Stimulated activated naive CD8-positive, alpha-beta T cell treated with anti-CD3 and anti-CD28 coated beads, Interleukin-15, Interleukin-2, amounts not matched to agents 100 ng/mL and 50 ng/mL, for 24 hours (primary cell): ENCODE measurements around the gene RAI1.

ENCODE experiments used
- H3K27ac Mint-ChIP-seq: one replicate; pipeline ENCODE4 v1.8.0; 2021; ENCODE audit warnings: mild to moderate bottlenecking, mixed read lengths
- H3K27me3 Mint-ChIP-seq: one replicate; pipeline ENCODE4 v1.8.0; 2021; ENCODE audit warnings: mixed read lengths
- H3K36me3 Mint-ChIP-seq: one replicate; pipeline ENCODE4 v1.8.0; 2021; ENCODE audit warnings: low read depth, mixed read lengths
- H3K4me1 Mint-ChIP-seq: one replicate; pipeline ENCODE4 v1.8.0; 2021; ENCODE audit warnings: low read depth, mixed read lengths
- H3K4me3 Mint-ChIP-seq: one replicate; pipeline ENCODE4 v1.8.0; 2021; ENCODE audit warnings: mild to moderate bottlenecking, mixed read lengths
- H3K9me3 Mint-ChIP-seq: one replicate; pipeline ENCODE4 v1.8.0; 2021; ENCODE audit warnings: mixed read lengths

RAI1 gene

DNA sequence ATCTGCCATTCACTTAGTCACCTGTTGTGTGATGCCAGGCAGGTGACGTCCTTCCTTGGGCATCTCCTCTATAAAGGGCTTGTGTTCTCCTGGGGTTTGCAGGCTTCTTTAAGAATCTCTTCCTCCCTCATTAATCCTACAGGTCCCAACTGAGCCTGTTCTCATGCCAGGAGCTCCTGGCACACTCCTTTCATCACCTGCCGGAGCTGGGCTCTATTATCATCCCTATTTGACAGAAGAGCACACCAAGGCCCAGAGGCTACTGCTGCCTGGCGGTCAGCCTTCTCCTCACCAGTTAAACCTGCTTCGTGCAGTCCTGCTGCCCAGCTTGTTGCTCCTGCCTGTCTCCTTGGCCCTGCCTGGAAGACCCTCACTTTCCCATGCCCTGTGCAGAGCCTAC, 51.2 kb downstream of the RAI1 start:
- Mint-ChIP-seq H3K36me3 (no peaks in the 10 kb centered on the region), H3K9me3 (no peaks in the 10 kb centered on the region), H3K4me3 (no peak overlapping the region), H3K27ac (no peak overlapping the region), H3K4me1 (peaks cover 41% of the 10 kb centered on the region), H3K27me3 (no peaks in the 10 kb centered on the region)

DNA sequence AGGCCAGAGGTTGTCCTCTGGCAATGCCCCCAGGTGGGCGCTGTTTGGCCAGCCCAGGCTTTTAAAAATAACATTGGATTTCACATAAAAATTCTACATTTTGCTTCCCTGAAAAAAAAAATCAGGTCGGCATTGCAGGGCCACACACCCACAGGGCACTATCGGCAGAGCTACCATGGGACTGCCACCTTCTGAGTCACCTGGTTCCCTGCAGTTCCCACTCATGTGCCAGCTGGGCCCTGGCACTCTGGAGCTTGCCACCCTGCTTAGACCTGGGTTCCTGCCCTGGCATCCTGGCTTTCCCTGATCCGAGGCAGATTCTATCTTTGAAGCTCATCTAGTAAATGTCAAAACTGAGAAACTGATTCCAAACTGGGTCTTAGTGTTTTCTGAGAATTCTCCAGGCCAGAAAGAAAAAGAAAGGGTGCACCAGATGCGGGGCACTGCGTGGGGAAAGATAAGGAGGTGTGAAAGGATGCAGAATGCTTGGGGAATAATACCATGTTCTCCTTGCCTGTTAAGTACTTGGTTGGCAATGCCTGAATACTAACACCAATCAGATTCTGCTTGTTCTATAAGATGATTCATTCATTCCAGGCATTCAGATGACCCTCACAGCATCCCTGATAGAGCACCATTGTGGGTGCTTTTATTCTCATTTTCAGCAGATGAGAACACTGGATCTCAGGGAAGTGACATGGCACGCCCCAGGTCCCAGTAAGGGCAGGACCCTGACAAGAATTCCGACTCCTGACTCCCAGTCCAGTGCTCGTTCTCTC, 51.8 kb downstream of the RAI1 start:
- Mint-ChIP-seq H3K4me1 (peaks cover 47% of the 10 kb centered on the region), H3K9me3 (no peaks in the 10 kb centered on the region), H3K4me3 (no peak overlapping the region), H3K36me3 (no peaks in the 10 kb centered on the region), H3K27ac (no peak overlapping the region), H3K27me3 (no peaks in the 10 kb centered on the region)

DNA sequence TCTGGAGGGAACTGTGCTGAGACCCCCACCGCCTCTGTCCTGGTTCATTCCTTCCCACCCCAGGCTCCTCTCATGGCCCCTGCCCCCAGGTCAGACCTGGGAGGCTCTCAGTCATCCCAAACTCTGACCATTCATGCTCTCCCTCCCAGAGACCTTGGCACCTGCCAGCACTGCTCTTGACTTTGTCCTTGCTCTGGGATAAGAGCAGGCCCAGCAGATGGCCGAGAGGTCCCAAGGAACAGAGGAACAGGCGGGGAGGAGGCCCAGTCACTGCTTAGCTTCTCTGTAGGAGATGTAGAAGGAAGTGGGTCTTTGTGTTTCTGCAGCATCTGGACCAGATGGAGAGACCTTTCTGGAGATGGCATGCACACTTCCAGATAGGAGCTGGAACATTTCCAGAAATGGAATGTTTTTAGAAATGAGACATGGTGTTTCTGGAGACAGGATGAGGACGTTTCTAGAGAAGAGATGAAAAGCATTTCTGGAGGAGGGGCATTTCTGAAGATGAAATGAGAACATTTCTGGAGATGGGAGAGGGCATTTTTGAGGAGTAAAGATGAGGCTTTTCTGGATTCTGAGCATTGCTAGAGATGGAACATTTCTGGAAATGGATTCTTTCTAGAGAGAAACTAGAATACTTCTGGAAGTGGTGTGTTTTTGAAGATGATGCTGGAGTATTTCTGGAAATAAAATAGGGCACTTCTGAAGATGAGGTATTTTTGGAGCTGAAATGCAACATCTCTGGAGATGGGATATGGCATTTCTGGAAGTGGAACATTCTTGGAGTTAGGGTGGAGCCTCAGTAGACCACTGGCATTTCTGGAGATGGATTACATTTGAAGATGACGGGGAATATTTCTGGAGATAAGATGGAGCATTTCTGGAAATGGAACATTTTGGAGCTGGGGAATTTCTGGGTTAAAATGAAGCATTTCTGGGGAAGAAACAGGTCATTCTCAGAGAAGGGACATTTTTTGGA, 55.2 kb downstream of the RAI1 start:
- Mint-ChIP-seq H3K4me3 (no peak overlapping the region), H3K36me3 (no peaks in the 10 kb centered on the region), H3K27ac (peak overlapping the region; percentile 37), H3K27me3 (no peaks in the 10 kb centered on the region), H3K4me1 (peaks cover 63% of the 10 kb centered on the region), H3K9me3 (no peaks in the 10 kb centered on the region)

DNA sequence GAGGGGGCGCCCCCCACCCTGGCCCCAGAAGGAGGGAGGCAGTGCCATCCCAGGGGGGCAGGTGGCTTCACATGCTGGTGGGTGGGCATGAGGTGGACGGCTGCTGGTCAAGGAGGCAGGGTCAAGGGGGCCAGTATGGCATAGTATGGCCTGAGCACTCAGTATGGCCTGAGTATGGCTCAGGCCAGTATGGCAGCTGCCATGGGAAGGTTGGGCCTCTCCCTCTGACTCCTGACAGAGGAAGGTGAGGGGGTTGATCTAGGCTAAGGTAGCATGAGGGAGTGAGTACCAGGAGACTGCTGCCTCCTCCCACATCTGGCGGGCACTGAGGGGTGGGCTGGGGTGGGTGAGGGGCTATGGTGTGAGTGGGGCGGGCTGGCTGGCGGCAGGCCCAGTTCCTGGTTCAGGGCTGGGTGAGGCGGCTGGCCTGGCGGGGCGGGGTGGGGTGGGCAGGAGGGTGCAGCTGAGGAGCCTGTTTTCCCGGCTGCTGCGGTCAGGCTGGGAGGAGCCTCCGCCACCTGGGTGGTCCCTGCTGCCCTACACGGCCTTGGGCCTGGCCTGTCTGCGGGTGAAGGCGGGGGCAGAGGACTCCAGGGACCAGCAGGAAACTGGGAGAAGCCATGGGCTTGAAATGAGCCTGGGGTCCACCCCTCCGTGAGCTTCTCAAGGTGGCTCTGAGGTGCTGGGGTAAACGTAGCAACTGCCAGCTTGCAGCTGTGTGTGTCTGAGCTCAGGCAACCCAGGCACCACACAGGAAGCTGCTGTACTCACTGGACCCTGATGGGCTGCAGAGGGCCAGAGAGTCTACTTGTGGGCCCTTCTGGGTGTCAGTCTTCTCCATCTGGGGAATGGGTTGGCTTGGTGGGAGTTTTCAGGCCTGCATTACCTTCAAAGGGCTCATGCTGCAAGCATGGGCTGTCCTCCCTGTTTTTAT, 57.0 kb downstream of the RAI1 start:
- no peak overlapping the region for H3K27ac Mint-ChIP-seq
- H3K36me3 Mint-ChIP-seq, result no peaks in the 10 kb centered on the region
- H3K27me3 Mint-ChIP-seq, result no peaks in the 10 kb centered on the region
- peaks cover 59% of the 10 kb centered on the region for H3K4me1 Mint-ChIP-seq
- H3K9me3 Mint-ChIP-seq, result no peaks in the 10 kb centered on the region
- H3K4me3 Mint-ChIP-seq, result no peak overlapping the region

DNA sequence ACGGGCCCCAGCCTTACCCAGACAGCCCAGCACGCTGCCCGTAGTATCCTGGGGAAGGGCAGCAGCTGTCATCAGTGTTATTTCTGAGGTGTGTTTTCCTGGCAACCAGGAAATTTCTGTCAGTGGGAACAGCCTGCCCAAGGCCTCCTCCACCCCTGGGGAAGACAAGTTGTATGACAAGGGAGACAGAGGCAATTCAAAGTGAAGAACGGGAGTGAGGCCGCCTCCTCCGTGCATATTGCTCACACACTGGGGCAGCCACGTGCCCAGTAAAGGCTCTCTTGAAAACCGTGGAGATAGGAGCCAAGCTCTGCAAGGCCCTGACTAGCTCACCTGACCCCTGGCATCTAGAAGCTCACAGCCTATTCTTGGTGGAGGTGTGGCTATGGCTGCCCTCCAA, 57.6 kb downstream of the RAI1 start:
- no peak overlapping the region for H3K4me3 Mint-ChIP-seq
- H3K9me3 Mint-ChIP-seq, result no peaks in the 10 kb centered on the region
- no peaks in the 10 kb centered on the region for H3K27me3 Mint-ChIP-seq
- no peaks in the 10 kb centered on the region for H3K36me3 Mint-ChIP-seq
- peak overlapping the region; percentile 69 for H3K27ac Mint-ChIP-seq
- peaks cover 53% of the 10 kb centered on the region for H3K4me1 Mint-ChIP-seq

DNA sequence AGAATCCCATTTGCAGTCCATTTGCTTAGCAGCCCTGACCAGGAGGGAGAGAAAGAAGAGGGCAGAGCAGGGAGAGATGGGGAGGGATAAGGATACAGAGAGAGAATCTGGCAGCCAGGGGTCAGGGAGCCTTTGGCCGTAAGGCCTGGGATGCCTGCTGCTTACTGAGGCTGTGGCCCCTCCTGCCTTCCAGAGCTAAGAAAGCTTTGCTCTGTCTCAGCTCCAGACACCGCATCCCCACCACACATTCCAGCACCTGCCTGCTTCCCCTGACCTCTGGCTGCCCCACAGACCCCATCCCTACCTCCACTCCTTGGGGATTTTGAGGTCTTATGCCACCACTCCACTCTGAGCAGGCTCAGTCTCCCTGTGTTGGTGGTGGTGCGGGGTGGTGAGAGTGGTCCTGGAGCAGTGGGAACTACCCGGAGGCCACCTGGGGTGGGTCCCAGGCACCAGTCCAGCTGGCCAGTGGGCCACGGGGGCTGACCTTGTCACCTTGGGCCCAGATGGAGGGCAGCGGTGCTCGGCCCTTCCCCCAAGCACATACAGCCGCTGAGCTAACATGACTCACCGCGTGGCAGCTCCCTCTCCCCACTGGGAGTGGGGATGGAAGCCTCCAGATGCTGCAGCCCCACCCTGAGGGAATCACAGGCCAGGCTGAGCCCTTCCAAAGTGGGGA, 58.3 kb downstream of the RAI1 start:
- H3K27ac Mint-ChIP-seq, result peak overlapping the region; percentile 69

DNA sequence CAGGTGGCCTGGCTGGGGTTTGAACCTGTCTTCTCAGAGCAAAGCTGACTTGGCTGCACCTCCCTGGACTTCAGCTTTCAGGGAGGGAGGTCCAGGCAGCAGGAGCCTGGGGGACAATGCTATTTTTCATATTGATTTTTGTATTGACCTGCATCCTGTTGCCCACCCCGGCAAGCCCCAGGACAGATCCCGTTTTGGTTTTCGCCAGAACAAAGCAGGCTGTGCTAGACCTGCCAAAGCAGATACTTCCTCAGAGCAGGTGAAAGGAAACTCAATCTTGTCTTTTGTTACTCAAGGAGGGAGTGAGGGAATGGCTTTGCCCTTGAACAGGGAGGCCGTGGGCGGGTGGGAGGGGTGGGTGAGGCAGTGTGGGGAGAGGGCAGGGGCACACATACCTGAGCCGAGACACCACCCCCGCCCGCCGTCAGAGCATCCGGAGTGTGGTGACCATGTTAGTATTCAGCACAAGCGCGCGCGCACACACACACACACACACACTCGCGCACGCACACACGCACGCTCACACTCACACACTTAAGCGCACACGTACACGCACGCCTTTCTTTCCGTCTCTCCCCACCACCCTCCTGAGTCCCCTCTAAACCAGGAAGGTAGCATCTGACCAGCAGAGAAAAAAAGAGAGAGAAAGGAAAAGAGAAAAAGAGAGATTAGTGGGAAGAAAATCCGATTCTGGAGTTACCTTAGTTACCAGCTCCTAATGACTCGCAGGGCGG, 59.5 kb downstream of the RAI1 start:
- Mint-ChIP-seq H3K27me3 (no peaks in the 10 kb centered on the region), H3K4me3 (no peak overlapping the region), H3K27ac (peak overlapping the region; percentile 14), H3K9me3 (no peaks in the 10 kb centered on the region), H3K4me1 (peaks cover 40% of the 10 kb centered on the region), H3K36me3 (no peaks in the 10 kb centered on the region)

More for the DNA sequence above, 58.3 kb downstream of the RAI1 start:
- H3K9me3 Mint-ChIP-seq, result no peaks in the 10 kb centered on the region
- H3K36me3 Mint-ChIP-seq, result no peaks in the 10 kb centered on the region
- H3K4me3 Mint-ChIP-seq, result no peak overlapping the region
- peaks cover 50% of the 10 kb centered on the region for H3K4me1 Mint-ChIP-seq
- H3K27me3 Mint-ChIP-seq, result no peaks in the 10 kb centered on the region

DNA sequence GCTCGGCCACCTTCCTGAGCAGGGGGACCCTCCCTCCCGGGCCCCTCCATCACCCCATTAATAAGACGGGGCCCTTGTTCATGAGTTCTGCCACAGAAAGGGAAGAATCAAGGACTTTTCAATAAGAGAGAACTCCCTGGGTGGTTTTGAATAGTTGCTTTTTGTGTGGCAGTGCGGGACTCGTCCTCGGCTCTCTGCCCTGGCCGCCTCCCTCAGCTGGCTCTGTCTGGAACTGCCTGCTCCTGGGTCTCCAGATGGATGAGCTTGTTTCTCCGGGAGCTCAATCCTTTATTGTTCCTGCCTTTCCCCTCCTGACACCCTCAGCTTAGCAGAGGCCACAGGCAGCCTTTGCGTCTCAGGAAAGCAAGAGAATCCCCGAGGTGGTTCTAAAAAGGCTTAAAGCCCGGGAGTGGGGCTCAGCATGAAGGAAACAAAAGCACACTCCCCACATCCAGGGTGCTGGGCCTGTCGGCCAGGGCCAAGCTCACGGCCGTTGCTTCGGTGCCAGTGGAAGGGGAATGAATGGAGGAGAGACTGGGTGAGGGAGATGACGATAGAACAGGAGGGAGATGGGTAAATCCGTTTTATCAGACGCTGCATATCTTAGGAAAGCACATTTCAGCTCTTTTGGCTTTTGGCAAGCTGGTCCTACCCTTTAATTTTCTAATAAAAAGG, 60.2 kb downstream of the RAI1 start:
- Mint-ChIP-seq H3K9me3 (no peaks in the 10 kb centered on the region), H3K4me1 (peaks cover 33% of the 10 kb centered on the region), H3K27me3 (no peaks in the 10 kb centered on the region), H3K36me3 (no peaks in the 10 kb centered on the region), H3K27ac (no peak overlapping the region), H3K4me3 (no peak overlapping the region)

DNA sequence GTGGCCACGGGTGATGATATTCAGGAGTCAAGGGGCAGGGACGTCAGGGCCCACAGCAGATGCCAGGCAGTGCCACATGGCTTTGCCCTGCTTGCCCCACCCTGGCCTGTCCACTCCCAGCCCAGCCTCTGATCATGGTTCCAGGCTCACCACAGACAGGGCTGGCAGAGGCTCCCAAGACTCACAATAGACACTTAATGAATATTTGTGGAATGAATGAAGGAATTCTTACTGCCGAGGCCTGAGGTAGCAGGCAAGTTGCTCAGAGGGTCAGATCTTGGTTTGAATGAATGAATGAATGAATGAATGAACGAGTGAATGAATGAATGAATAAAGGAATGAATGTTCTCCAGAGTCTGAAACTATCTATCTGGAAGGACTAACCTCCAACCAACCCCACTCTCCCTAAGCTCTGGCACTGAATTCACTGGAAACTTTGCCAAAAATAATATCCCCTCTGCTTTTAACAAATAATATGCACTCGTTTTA, 60.9 kb downstream of the RAI1 start:
- Mint-ChIP-seq H3K4me1 (peaks cover 27% of the 10 kb centered on the region), H3K4me3 (no peak overlapping the region), H3K27me3 (no peaks in the 10 kb centered on the region), H3K9me3 (no peaks in the 10 kb centered on the region), H3K27ac (no peak overlapping the region), H3K36me3 (no peaks in the 10 kb centered on the region)

DNA sequence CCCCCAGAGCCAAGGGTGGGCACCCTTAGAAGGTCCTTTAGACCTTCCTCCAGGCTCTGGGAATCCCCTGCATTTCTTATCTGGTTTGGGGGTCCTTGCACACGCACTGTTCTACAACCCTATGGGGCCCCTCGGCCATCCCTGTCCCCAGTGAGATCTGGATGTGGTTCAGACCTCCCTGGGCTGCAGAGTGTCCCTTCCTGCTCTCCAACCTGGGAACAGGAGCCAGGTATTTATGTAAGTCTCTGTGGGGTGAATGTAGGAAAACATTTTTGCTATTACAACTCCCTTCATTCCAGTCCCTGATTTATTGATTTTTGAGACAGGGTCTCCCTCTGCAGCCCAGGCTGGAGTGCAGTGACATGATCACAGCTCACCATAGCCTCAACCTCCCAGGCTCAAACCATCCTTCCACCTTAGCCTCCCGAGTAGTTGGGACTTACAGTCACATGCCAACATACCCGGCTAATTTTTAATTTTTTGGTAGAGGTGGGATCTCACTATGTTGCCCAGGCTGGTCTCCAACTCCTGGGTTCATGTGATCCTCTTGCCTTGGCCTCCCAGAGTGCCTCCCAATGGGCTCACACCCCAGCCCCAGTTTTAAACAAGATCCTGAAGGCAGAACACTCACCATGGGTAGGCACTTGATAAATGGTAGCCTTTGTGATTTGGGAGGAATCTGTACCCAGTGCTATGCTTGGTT, 61.6 kb downstream of the RAI1 start:
- no peaks in the 10 kb centered on the region for H3K36me3 Mint-ChIP-seq
- no peak overlapping the region for H3K27ac Mint-ChIP-seq
- no peaks in the 10 kb centered on the region for H3K27me3 Mint-ChIP-seq
- H3K4me3 Mint-ChIP-seq, result no peak overlapping the region
- peaks cover 25% of the 10 kb centered on the region for H3K4me1 Mint-ChIP-seq
- H3K9me3 Mint-ChIP-seq, result no peaks in the 10 kb centered on the region

DNA sequence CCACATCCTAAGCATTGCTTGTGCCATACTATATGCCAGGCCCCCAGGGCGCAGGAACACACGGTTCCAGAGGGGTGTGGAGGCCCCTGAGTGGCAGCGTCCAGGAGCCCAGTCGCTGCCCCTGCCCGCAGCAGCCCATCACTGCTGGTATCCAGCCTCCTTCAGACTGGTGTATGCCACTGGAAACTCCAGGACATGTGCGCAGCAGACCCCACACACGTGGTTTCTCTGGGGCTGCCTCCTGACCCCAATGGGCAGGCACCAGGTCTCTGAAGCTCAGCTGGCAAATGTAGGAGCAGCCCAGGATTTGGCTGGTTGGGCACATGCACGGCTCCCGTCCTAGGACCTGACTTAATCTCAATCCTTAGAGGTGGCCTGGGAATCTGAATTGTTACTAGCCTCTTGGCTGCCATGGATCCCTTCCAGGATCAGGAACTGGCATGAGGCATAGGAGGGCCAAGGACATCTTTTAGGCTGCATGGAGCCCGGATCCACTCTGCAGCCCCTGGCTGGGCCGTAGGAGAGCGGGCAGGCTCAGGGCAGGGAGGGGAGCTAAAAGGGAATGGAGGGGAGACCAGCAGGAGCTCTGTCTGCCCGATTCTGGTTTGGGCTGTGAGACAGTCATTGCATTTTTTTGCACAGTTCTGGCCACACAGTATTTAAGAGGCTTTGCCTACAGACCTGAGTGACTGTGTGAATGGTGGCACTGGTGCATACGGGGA, 62.3 kb downstream of the RAI1 start:
- peaks cover 27% of the 10 kb centered on the region for H3K4me1 Mint-ChIP-seq
- H3K9me3 Mint-ChIP-seq, result no peaks in the 10 kb centered on the region
- no peaks in the 10 kb centered on the region for H3K27me3 Mint-ChIP-seq
- no peak overlapping the region for H3K27ac Mint-ChIP-seq
- no peak overlapping the region for H3K4me3 Mint-ChIP-seq
- no peaks in the 10 kb centered on the region for H3K36me3 Mint-ChIP-seq

DNA sequence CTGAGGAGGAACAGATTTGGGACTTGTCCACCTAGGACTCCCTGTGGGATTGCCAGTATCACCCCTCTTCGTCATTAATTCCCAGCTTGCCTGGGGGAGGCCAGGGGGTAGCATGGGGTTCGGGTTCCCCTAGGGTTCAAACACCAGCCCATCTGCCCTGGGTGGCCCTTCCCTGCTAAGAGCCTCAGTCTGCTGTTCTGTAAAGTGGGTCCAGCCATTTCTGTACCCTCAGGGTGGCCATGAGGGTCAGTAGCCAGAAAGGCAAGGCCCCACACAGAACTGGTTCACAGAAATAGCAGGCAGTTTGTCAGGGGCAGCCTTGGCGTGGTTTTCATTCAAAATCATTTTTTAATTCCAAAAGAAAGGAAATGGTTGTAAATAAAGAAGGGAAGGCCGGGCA, 62.9 kb downstream of the RAI1 start:
- peaks cover 26% of the 10 kb centered on the region for H3K4me1 Mint-ChIP-seq
- no peaks in the 10 kb centered on the region for H3K27me3 Mint-ChIP-seq
- H3K9me3 Mint-ChIP-seq, result no peaks in the 10 kb centered on the region
- no peaks in the 10 kb centered on the region for H3K36me3 Mint-ChIP-seq
- H3K27ac Mint-ChIP-seq, result no peak overlapping the region
- H3K4me3 Mint-ChIP-seq, result no peak overlapping the region
